Fibroblast of the aortic adventitia (primary cell): ENCODE data around the gene EIF4A3. TPM values are rescaled to one million over a fixed set of nuclear protein-coding genes. Genes with fewer than 3 reads are reported as not detected.
"Not testable (repeated sequence)": the region's sequence is repeated elsewhere in the genome, so short reads cannot be mapped to it uniquely, and the experiment has no call there.

ENCODE experiments used
- DNase-seq: peaks from one replicate; pipeline ENCODE4 v3.0.0-alpha.2; 2010; ENCODE audit warnings: low read depth
- H3K4me3 ChIP-seq: 2 replicates; pipeline ENCODE4 v1.5.1; 2011; ENCODE audit warnings: low read depth, mild to moderate bottlenecking, control low read depth, low read length, moderate library complexity
- CTCF ChIP-seq: IDR thresholded peaks from 2 replicates; pipeline ENCODE4 v1.5.1; 2011; ENCODE audit warnings: mild to moderate bottlenecking, low read length, control low read depth, inconsistent platforms; ENCODE audit not compliant: insufficient read depth
- total RNA-seq: library from RNA; depleted of rRNA; stranded (reverse); fragments of >200 nt; gene quantifications from 2 replicates; pipeline ENCODE4 v1.2.3, GENCODE V29; 2012; ENCODE audit warnings: low replicate concordance

The EIF4A3 gene
- total RNA-seq, 1 donor: 85.9 TPM

DNA sequence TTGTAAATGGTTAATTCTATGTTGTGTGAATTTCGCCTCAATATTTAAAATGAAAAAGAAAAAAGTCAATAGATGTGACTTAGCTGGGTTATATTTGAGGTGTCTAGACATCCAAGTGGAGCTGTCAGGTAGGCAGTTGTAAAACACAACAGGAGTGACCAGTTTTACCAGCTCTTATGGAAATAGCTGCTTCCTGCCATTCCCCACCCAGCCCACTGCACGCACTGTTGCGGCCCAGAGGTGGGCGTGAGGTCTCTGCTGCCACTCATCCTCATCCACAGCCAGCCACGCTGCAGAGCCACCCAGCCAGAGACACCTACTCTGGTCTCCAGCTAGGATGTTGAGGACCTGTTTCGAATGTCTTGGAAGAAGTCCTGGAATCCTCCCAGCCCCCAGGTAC lies 19.5 kb upstream of the EIF4A3 start:
- H3K4me3 ChIP-seq: no peak overlapping the region
- TF ChIP-seq CTCF: no peak
- DNase-seq: no peak

- no peak overlapping the region for H3K4me3 ChIP-seq
- no peak for TF ChIP-seq CTCF
- DNase-seq: no peak
Measured at GRCh38 chr17:80164185-80164584, 17.3 kb upstream of the EIF4A3 start.

DNA sequence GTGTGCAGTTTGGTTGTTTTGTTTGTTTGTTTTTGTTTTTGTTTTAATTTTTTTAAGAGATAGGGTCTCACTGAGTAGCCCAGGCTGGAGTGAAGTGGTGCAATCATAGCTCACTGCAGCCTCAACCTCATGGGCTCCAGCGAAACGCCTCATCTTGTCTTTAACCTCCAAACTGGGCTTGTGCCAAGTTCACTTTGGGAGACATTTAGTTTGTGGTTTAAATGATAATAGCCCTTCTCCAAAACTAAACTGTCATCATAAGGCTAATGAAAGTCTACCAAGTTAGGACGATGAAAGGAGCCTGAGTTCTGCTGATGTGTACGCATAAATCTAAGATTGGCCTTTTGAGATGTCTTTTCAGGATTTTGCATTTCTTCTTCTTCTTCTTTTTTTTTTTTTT lies 16.4 kb upstream of the EIF4A3 start:
- no peak overlapping the region for H3K4me3 ChIP-seq
- DNase-seq: no peak
- no peak for TF ChIP-seq CTCF

DNA sequence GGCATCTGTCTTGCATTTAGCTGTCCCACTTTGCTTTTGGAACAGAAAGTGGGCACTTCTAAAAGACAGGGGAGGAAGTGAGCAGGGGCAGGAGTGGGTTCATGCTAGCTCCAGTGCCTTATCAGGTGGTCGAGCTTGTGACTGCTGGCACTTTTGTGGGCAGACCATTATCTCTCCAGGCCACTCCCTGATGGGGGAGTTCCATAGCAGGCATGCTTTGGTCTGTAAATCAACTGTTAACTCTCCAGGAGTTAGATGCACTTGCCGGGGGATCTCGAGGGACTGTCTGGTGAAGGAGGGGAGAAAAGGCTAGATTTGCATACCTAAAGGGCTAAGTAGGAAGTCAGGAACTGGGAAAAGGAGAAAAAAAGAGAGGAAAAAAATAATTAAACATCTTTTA lies 13.6 kb upstream of the EIF4A3 start:
- TF ChIP-seq CTCF: no peak
- no peak for DNase-seq
- H3K4me3 ChIP-seq: no peak overlapping the region

- no peak for TF ChIP-seq CTCF
- no peak overlapping the region for H3K4me3 ChIP-seq
- no peak for DNase-seq
Measured at GRCh38 chr17:80158846-80159245, 11.9 kb upstream of the EIF4A3 start.

GRCh38 chr17:80155600-80155999 lies 8.7 kb upstream of the EIF4A3 start:
- DNase-seq, H3K4me3 ChIP-seq: not testable (repeated sequence)

DNA sequence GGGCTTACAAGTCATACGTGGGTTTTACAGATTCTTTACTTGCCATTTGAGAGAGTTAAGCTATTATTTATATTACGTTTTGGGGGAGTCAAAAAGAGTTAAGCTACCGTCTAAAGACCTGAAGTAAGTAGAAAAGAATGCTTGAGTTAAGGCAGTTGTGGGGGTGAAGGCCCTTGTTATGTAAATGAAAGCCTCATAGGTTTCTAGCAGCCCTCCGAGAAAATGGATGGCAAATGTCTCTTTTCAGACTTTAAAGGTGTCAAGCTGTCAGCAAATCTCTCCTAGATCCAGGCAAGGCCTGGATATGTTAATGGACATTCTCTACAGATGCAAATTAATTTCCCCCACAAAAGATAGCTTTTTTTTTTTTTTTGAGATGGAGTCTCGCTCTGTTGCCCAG lies 7.2 kb upstream of the EIF4A3 start:
- TF ChIP-seq CTCF: no peak
- DNase-seq: no peak
- H3K4me3 ChIP-seq: no peak overlapping the region
